HEK293 (cell line): ENCODE results near the gene PAQR8.

Experiments
- MEIS1 ChIP-seq: sonication (generic); formaldehyde crosslinking; IDR thresholded peaks from 2 replicates; pipeline ENCODE4 v1.8.1; 2022; ENCODE audit warnings: missing genetic modification reagents, mild to moderate bottlenecking, borderline replicate concordance
- SALL2 ChIP-seq: fragments of 450-650 bp; formaldehyde crosslinking; IDR thresholded peaks from 2 replicates; pipeline ENCODE4 v1.5.0; 2017; ENCODE audit warnings: missing biosample characterization, mild to moderate bottlenecking, missing genetic modification characterization, borderline replicate concordance
- SCRT2 ChIP-seq: fragments of 450-650 bp; formaldehyde crosslinking; IDR thresholded peaks from 2 replicates; pipeline ENCODE4 v1.5.1; 2016; ENCODE audit warnings: missing biosample characterization, missing genetic modification characterization
- TCF7L2 ChIP-seq: IDR thresholded peaks from 2 replicates; pipeline ENCODE4 v1.6.1; 2011; ENCODE audit warnings: low read depth, mild to moderate bottlenecking, inconsistent platforms, low read length, moderate library complexity, borderline replicate concordance
- ZNF335 ChIP-seq: fragments of 450-650 bp; formaldehyde crosslinking; conservative IDR thresholded peaks from 2 replicates; pipeline ENCODE4 v1.5.1; 2016; ENCODE audit warnings: missing biosample characterization, missing genetic modification characterization
- ZNF514 ChIP-seq: fragments of 450-650 bp; formaldehyde crosslinking; IDR thresholded peaks from 2 replicates; pipeline ENCODE4 v1.5.1; 2016; ENCODE audit warnings: missing biosample characterization, missing genetic modification characterization
- ZNF585B ChIP-seq: fragments of 450-650 bp; formaldehyde crosslinking; IDR thresholded peaks from 2 replicates; pipeline ENCODE4 v1.5.1; 2016; ENCODE audit warnings: missing biosample characterization, missing genetic modification characterization
- TF ChIP-seq, protein P1 (sequence below): fragments of 450-650 bp; formaldehyde crosslinking; IDR thresholded peaks from 2 replicates; pipeline ENCODE4 v1.5.1; 2016; ENCODE audit warnings: missing biosample characterization, missing genetic modification characterization
- TF ChIP-seq, protein P2 (sequence below): fragments of 450-650 bp; formaldehyde crosslinking; IDR thresholded peaks from 2 replicates; pipeline ENCODE4 v1.5.1; 2016; ENCODE audit warnings: missing biosample characterization, missing genetic modification characterization
- TF ChIP-seq, protein P3 (sequence below): fragments of 450-650 bp; formaldehyde crosslinking; IDR thresholded peaks from 2 replicates; pipeline ENCODE4 v1.5.1; 2016; ENCODE audit warnings: missing biosample characterization, missing genetic modification characterization, borderline replicate concordance
- TF ChIP-seq, protein P4 (sequence below): fragments of 450-650 bp; formaldehyde crosslinking; IDR thresholded peaks from 2 replicates; pipeline ENCODE4 v1.5.1; 2016; ENCODE audit warnings: missing biosample characterization, missing genetic modification characterization
- TF ChIP-seq, protein P5 (sequence below): fragments of 450-650 bp; formaldehyde crosslinking; IDR thresholded peaks from 2 replicates; pipeline ENCODE4 v1.5.1; 2016; ENCODE audit warnings: missing biosample characterization, missing genetic modification characterization, low read depth
- TF ChIP-seq, protein P6 (sequence below): fragments of 450-650 bp; formaldehyde crosslinking; IDR thresholded peaks from 2 replicates; pipeline ENCODE4 v1.5.1; 2016; ENCODE audit warnings: missing biosample characterization, missing genetic modification characterization

DNA sequence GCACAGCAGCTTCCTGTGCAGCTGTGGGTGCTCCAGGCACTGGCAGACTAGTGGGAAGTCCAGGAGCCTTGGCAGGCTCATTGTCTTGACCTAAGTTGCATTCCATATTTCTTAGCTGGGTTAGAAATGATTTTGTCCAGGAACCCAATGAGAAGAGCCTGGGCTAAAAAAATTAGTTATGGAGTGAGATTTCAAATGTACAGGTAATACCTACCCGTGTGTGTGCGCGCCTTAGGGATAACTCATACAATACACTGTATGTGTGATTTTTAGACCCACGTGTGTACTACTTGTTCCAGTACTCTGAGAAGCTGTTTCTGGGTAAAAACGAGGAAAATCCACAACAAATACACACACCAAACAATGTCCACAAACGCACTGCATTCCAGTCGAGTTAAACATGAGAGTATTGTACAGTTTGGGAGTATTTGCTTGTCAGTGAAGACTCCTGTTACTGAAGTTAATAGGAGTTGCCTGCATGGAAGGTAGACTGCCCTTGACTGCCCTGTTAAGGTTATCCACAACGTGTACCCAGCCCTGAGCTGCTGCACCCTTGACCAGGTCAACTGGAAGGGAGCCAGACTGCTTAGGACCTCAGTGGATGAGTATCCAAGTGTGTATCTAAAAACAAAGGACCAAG, 1.4 kb downstream of the PAQR8 start:
- TF ChIP-seq, protein P1, sequence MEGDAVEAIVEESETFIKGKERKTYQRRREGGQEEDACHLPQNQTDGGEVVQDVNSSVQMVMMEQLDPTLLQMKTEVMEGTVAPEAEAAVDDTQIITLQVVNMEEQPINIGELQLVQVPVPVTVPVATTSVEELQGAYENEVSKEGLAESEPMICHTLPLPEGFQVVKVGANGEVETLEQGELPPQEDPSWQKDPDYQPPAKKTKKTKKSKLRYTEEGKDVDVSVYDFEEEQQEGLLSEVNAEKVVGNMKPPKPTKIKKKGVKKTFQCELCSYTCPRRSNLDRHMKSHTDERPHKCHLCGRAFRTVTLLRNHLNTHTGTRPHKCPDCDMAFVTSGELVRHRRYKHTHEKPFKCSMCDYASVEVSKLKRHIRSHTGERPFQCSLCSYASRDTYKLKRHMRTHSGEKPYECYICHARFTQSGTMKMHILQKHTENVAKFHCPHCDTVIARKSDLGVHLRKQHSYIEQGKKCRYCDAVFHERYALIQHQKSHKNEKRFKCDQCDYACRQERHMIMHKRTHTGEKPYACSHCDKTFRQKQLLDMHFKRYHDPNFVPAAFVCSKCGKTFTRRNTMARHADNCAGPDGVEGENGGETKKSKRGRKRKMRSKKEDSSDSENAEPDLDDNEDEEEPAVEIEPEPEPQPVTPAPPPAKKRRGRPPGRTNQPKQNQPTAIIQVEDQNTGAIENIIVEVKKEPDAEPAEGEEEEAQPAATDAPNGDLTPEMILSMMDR: no peak
- TF ChIP-seq, protein P2, sequence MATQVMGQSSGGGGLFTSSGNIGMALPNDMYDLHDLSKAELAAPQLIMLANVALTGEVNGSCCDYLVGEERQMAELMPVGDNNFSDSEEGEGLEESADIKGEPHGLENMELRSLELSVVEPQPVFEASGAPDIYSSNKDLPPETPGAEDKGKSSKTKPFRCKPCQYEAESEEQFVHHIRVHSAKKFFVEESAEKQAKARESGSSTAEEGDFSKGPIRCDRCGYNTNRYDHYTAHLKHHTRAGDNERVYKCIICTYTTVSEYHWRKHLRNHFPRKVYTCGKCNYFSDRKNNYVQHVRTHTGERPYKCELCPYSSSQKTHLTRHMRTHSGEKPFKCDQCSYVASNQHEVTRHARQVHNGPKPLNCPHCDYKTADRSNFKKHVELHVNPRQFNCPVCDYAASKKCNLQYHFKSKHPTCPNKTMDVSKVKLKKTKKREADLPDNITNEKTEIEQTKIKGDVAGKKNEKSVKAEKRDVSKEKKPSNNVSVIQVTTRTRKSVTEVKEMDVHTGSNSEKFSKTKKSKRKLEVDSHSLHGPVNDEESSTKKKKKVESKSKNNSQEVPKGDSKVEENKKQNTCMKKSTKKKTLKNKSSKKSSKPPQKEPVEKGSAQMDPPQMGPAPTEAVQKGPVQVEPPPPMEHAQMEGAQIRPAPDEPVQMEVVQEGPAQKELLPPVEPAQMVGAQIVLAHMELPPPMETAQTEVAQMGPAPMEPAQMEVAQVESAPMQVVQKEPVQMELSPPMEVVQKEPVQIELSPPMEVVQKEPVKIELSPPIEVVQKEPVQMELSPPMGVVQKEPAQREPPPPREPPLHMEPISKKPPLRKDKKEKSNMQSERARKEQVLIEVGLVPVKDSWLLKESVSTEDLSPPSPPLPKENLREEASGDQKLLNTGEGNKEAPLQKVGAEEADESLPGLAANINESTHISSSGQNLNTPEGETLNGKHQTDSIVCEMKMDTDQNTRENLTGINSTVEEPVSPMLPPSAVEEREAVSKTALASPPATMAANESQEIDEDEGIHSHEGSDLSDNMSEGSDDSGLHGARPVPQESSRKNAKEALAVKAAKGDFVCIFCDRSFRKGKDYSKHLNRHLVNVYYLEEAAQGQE (tag by site-specific recombination): no peak
- no peak for TF ChIP-seq TCF7L2
- no peak for TF ChIP-seq ZNF335 (tag by site-specific recombination)
- no peak for TF ChIP-seq SCRT2
- TF ChIP-seq, protein P3, sequence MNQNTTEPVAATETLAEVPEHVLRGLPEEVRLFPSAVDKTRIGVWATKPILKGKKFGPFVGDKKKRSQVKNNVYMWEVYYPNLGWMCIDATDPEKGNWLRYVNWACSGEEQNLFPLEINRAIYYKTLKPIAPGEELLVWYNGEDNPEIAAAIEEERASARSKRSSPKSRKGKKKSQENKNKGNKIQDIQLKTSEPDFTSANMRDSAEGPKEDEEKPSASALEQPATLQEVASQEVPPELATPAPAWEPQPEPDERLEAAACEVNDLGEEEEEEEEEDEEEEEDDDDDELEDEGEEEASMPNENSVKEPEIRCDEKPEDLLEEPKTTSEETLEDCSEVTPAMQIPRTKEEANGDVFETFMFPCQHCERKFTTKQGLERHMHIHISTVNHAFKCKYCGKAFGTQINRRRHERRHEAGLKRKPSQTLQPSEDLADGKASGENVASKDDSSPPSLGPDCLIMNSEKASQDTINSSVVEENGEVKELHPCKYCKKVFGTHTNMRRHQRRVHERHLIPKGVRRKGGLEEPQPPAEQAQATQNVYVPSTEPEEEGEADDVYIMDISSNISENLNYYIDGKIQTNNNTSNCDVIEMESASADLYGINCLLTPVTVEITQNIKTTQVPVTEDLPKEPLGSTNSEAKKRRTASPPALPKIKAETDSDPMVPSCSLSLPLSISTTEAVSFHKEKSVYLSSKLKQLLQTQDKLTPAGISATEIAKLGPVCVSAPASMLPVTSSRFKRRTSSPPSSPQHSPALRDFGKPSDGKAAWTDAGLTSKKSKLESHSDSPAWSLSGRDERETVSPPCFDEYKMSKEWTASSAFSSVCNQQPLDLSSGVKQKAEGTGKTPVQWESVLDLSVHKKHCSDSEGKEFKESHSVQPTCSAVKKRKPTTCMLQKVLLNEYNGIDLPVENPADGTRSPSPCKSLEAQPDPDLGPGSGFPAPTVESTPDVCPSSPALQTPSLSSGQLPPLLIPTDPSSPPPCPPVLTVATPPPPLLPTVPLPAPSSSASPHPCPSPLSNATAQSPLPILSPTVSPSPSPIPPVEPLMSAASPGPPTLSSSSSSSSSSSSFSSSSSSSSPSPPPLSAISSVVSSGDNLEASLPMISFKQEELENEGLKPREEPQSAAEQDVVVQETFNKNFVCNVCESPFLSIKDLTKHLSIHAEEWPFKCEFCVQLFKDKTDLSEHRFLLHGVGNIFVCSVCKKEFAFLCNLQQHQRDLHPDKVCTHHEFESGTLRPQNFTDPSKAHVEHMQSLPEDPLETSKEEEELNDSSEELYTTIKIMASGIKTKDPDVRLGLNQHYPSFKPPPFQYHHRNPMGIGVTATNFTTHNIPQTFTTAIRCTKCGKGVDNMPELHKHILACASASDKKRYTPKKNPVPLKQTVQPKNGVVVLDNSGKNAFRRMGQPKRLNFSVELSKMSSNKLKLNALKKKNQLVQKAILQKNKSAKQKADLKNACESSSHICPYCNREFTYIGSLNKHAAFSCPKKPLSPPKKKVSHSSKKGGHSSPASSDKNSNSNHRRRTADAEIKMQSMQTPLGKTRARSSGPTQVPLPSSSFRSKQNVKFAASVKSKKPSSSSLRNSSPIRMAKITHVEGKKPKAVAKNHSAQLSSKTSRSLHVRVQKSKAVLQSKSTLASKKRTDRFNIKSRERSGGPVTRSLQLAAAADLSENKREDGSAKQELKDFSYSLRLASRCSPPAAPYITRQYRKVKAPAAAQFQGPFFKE: no peak
- TF ChIP-seq SALL2 (tag by site-specific recombination): no peak
- TF ChIP-seq ZNF585B (tag by site-specific recombination): no peak
- TF ChIP-seq, protein P4, sequence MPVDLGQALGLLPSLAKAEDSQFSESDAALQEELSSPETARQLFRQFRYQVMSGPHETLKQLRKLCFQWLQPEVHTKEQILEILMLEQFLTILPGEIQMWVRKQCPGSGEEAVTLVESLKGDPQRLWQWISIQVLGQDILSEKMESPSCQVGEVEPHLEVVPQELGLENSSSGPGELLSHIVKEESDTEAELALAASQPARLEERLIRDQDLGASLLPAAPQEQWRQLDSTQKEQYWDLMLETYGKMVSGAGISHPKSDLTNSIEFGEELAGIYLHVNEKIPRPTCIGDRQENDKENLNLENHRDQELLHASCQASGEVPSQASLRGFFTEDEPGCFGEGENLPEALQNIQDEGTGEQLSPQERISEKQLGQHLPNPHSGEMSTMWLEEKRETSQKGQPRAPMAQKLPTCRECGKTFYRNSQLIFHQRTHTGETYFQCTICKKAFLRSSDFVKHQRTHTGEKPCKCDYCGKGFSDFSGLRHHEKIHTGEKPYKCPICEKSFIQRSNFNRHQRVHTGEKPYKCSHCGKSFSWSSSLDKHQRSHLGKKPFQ: no peak
- TF ChIP-seq, protein P5, sequence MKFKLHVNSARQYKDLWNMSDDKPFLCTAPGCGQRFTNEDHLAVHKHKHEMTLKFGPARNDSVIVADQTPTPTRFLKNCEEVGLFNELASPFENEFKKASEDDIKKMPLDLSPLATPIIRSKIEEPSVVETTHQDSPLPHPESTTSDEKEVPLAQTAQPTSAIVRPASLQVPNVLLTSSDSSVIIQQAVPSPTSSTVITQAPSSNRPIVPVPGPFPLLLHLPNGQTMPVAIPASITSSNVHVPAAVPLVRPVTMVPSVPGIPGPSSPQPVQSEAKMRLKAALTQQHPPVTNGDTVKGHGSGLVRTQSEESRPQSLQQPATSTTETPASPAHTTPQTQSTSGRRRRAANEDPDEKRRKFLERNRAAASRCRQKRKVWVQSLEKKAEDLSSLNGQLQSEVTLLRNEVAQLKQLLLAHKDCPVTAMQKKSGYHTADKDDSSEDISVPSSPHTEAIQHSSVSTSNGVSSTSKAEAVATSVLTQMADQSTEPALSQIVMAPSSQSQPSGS (tag by site-specific recombination): no peak
- TF ChIP-seq, protein P6, sequence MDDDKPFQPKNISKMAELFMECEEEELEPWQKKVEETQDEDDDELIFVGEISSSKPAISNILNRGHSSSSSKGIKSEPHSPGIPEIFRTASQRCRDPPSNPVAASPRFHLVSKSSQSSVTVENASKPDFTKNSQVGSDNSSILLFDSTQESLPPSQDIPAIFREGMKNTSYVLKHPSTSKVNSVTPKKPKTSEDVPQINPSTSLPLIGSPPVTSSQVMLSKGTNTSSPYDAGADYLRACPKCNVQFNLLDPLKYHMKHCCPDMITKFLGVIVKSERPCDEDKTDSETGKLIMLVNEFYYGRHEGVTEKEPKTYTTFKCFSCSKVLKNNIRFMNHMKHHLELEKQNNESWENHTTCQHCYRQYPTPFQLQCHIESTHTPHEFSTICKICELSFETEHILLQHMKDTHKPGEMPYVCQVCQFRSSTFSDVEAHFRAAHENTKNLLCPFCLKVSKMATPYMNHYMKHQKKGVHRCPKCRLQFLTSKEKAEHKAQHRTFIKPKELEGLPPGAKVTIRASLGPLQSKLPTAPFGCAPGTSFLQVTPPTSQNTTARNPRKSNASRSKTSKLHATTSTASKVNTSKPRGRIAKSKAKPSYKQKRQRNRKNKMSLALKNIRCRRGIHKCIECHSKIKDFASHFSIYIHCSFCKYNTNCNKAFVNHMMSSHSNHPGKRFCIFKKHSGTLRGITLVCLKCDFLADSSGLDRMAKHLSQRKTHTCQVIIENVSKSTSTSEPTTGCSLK (tag by site-specific recombination): no peak
- TF ChIP-seq ZNF514 (tag by site-specific recombination): no peak
- TF ChIP-seq MEIS1 (CRISPR knock-in tag): no peak
